22Rv1 (cell line): ENCODE measurements around the gene ARPC4.

Experiments used
- H3K27ac ChIP-seq: fragments of 450-650 bp; 2 replicates; pipeline ENCODE4 v1.5.1; 2017
- CTCF ChIP-seq: fragments of 450-650 bp; IDR thresholded peaks from 2 replicates; pipeline ENCODE4 v1.5.1; 2017; ENCODE audit warnings: mild to moderate bottlenecking
- ZFX ChIP-seq: fragments of 450-650 bp; IDR thresholded peaks from 2 replicates; pipeline ENCODE4 v1.6.1; 2017; ENCODE audit warnings: antibody characterized with exemption, borderline replicate concordance

ARPC4 gene

GRCh38 chr3:9825451-9826040, 32.7 kb downstream of the ARPC4 start:
- H3K27ac ChIP-seq = no peak overlapping the region

DNA sequence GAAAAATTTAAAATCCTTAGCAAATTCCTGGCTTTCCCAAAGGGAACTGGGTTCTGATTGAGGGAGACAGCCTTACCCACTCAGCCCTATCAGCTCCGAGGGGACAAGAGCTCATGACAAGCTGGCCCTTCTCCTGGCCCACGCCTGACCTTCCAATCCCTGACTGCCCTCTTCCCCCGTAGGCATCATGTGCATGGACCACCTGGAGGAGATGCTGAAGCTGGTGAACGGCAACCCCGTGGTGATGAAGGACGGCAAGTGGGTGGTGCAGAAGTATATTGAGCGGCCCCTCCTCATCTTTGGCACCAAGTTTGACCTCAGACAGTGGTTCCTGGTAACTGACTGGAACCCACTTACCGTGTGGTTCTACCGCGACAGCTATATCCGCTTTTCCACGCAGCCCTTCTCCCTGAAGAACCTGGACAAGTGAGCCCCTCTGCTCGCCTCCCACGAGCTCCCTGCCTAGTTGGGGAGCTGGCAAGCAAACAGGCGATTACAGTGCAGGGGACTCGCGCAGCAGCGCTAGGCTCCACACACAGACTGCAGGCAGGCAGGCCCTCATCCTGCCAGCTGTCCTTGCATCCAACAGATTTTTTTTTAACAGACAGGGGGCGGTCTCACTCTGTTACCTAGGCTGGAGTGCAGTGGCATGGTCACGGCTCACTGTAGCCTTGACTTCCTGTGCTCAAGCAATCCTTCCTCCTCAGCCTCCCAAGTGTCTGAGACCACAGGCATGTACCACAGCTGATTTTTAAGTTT, 34.1 kb downstream of the ARPC4 start:
- no peak for TF ChIP-seq ZFX
- TF ChIP-seq CTCF = peak; percentile 66
- no peak overlapping the region for H3K27ac ChIP-seq

More at GRCh38 chr3:9825451-9826040, 32.7 kb downstream of the ARPC4 start:
- TF ChIP-seq ZFX (no peak), CTCF (no peak)

GRCh38 chr3:9828801-9829755, 36.2 kb downstream of the ARPC4 start:
- TF ChIP-seq ZFX (no peak), CTCF (no peak)

DNA sequence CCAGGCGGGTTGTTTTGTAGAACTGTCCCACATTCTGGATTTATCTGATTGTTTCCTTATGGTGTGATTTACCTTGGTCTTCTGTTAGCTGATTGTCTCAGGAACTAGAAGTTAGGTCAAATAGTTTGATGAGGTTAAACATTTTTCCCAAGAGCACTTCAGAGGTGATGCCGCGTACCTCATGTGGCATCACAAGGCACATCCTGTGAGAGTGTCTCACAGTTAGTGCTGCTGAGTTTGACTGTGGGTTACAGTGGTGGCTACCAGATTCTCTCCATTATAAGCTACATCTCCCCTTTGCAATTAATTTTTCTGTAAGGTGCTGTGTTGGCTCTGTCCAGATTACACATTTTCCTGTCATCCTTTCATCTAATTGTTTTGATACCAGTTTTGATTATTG, 38.4 kb downstream of the ARPC4 start:
- no peak for TF ChIP-seq ZFX
- no peak overlapping the region for H3K27ac ChIP-seq

More at GRCh38 chr3:9828801-9829755, 36.2 kb downstream of the ARPC4 start:
- H3K27ac ChIP-seq = no peak overlapping the region

- no peak overlapping the region for H3K27ac ChIP-seq
- TF ChIP-seq CTCF (no peak), ZFX (no peak)
Measured at GRCh38 chr3:9833078-9833477, 40.2 kb downstream of the ARPC4 start.

GRCh38 chr3:9834520-9835380, 41.9 kb downstream of the ARPC4 start:
- TF ChIP-seq CTCF = no peak
- H3K27ac ChIP-seq = no peak overlapping the region
